Dendritic cell treated with granulocyte-macrophage colony-stimulating factor and Interleukin-4, amounts not matched to agents 40 ng/mL and 50 ng/mL, for 4 days (primary cell): ENCODE results near the gene PLEKHG4.

Experiments used
- H3K27ac Mint-ChIP-seq: one replicate; pipeline ENCODE4 v1.8.0; 2022; ENCODE audit warnings: mild to moderate bottlenecking, mixed read lengths
- H3K27me3 Mint-ChIP-seq: one replicate; pipeline ENCODE4 v1.8.0; 2022; ENCODE audit warnings: mild to moderate bottlenecking, mixed read lengths
- H3K36me3 Mint-ChIP-seq: one replicate; pipeline ENCODE4 v1.8.0; 2022; ENCODE audit warnings: low read depth, mixed read lengths
- H3K4me1 Mint-ChIP-seq: one replicate; pipeline ENCODE4 v1.8.0; 2022; ENCODE audit warnings: low read depth, mixed read lengths
- H3K4me3 Mint-ChIP-seq: one replicate; pipeline ENCODE4 v1.8.0; 2022; ENCODE audit warnings: mild to moderate bottlenecking, moderate library complexity, mixed read lengths
- H3K9me3 Mint-ChIP-seq: one replicate; pipeline ENCODE4 v1.8.0; 2022; ENCODE audit warnings: mixed read lengths
- intact Hi-C: fragments of 100-400 bp; cut with micrococcal nuclease; formaldehyde crosslinking; loops from one replicate; pipeline ENCODE4 v1.15.0; 2022

The PLEKHG4 gene

GRCh38 chr16:67279296-67280089, at the start of gene PLEKHG4:
Gene PLEKHG4 (plus strand): TSS chr16:67279532. CDS start chr16:67280045, 513 bp downstream.
- peaks cover 5% of the 10 kb centered on the region for H3K27me3 Mint-ChIP-seq
- H3K27ac Mint-ChIP-seq = peak within 1 kb of the TSS; percentile 39
- peaks cover 8% of the 10 kb centered on the region for H3K36me3 Mint-ChIP-seq
- H3K4me1 Mint-ChIP-seq = peaks cover 20% of the 10 kb centered on the region
- H3K9me3 Mint-ChIP-seq = no peaks in the 10 kb centered on the region
- intact Hi-C loops = loop anchor here (5.0 kb wide), 1 partner anchor 113 kb away; the partner anchor contains the start of gene TPPP3
- H3K4me3 Mint-ChIP-seq = peak within 1 kb of the TSS; percentile 66

- H3K9me3 Mint-ChIP-seq = no peaks in the 10 kb centered on the region
- intact Hi-C loops = no loop called here
- H3K4me1 Mint-ChIP-seq = peaks cover 48% of the 10 kb centered on the region
- no peak overlapping the region for H3K27ac Mint-ChIP-seq
- peaks cover 94% of the 10 kb centered on the region for H3K36me3 Mint-ChIP-seq
- H3K4me3 Mint-ChIP-seq = no peak overlapping the region
- no peaks in the 10 kb centered on the region for H3K27me3 Mint-ChIP-seq
These were observed 49.2 kb upstream of the PLEKHG4 start for GRCh38 chr16:67229906-67230808.

GRCh38 chr16:67230809-67231660, 48.3 kb upstream of the PLEKHG4 start:
- intact Hi-C loops = no loop called here
- H3K36me3 Mint-ChIP-seq = peaks cover 100% of the 10 kb centered on the region
- H3K4me1 Mint-ChIP-seq = peaks cover 42% of the 10 kb centered on the region
- no peak overlapping the region for H3K27ac Mint-ChIP-seq
- no peak overlapping the region for H3K4me3 Mint-ChIP-seq
- no peaks in the 10 kb centered on the region for H3K27me3 Mint-ChIP-seq
- no peaks in the 10 kb centered on the region for H3K9me3 Mint-ChIP-seq

GRCh38 chr16:67233596-67233995, 45.7 kb upstream of the PLEKHG4 start:
- Mint-ChIP-seq H3K4me3 (no peak overlapping the region), H3K9me3 (no peaks in the 10 kb centered on the region), H3K27me3 (no peaks in the 10 kb centered on the region), H3K36me3 (peaks cover 100% of the 10 kb centered on the region), H3K4me1 (peaks cover 43% of the 10 kb centered on the region), H3K27ac (no peak overlapping the region)
- intact Hi-C loops = no loop called here

- H3K27ac Mint-ChIP-seq = no peak overlapping the region
- H3K4me1 Mint-ChIP-seq = peaks cover 43% of the 10 kb centered on the region
- H3K4me3 Mint-ChIP-seq = no peak overlapping the region
- H3K27me3 Mint-ChIP-seq = no peaks in the 10 kb centered on the region
- intact Hi-C loops = no loop called here
- no peaks in the 10 kb centered on the region for H3K9me3 Mint-ChIP-seq
- peaks cover 100% of the 10 kb centered on the region for H3K36me3 Mint-ChIP-seq
These were observed 45.1 kb upstream of the PLEKHG4 start for GRCh38 chr16:67234180-67234597.

- no peak overlapping the region for H3K4me3 Mint-ChIP-seq
- peak overlapping the region; percentile 60 for H3K27ac Mint-ChIP-seq
- intact Hi-C loops = no loop called here
These were observed 43.3 kb upstream of the PLEKHG4 start for GRCh38 chr16:67235816-67236562.

GRCh38 chr16:67236563-67237395, 42.6 kb upstream of the PLEKHG4 start:
- Mint-ChIP-seq H3K4me1 (peaks cover 57% of the 10 kb centered on the region), H3K36me3 (peaks cover 83% of the 10 kb centered on the region), H3K9me3 (no peaks in the 10 kb centered on the region), H3K4me3 (no peak overlapping the region), H3K27ac (peak overlapping the region; percentile 60), H3K27me3 (no peaks in the 10 kb centered on the region)
- intact Hi-C loops = no loop called here

More at GRCh38 chr16:67235816-67236562, 43.3 kb upstream of the PLEKHG4 start:
- Mint-ChIP-seq H3K27me3 (no peaks in the 10 kb centered on the region), H3K9me3 (no peaks in the 10 kb centered on the region), H3K36me3 (peaks cover 91% of the 10 kb centered on the region), H3K4me1 (peaks cover 49% of the 10 kb centered on the region)

- Mint-ChIP-seq H3K9me3 (no peaks in the 10 kb centered on the region), H3K27ac (peak overlapping the region; percentile 18), H3K4me3 (no peak overlapping the region), H3K36me3 (peaks cover 75% of the 10 kb centered on the region), H3K4me1 (peaks cover 65% of the 10 kb centered on the region), H3K27me3 (no peaks in the 10 kb centered on the region)
- intact Hi-C loops = no loop called here
These were observed 41.7 kb upstream of the PLEKHG4 start for GRCh38 chr16:67237396-67238277.

GRCh38 chr16:67238278-67238575, 41.1 kb upstream of the PLEKHG4 start:
- Mint-ChIP-seq H3K36me3 (peaks cover 69% of the 10 kb centered on the region), H3K27ac (no peak overlapping the region), H3K27me3 (no peaks in the 10 kb centered on the region), H3K4me1 (peaks cover 70% of the 10 kb centered on the region), H3K9me3 (no peaks in the 10 kb centered on the region), H3K4me3 (no peak overlapping the region)
- intact Hi-C loops = no loop called here

- H3K4me3 Mint-ChIP-seq = no peak overlapping the region
- no peaks in the 10 kb centered on the region for H3K27me3 Mint-ChIP-seq
- no peaks in the 10 kb centered on the region for H3K9me3 Mint-ChIP-seq
- H3K4me1 Mint-ChIP-seq = peaks cover 77% of the 10 kb centered on the region
- H3K27ac Mint-ChIP-seq = peak overlapping the region; percentile 16
- peaks cover 62% of the 10 kb centered on the region for H3K36me3 Mint-ChIP-seq
- intact Hi-C loops = no loop called here
These were observed 40.4 kb upstream of the PLEKHG4 start for GRCh38 chr16:67238806-67239470.

GRCh38 chr16:67240506-67240905, 38.8 kb upstream of the PLEKHG4 start:
- peaks cover 46% of the 10 kb centered on the region for H3K36me3 Mint-ChIP-seq
- H3K4me1 Mint-ChIP-seq = peaks cover 92% of the 10 kb centered on the region
- no peak overlapping the region for H3K4me3 Mint-ChIP-seq
- H3K27me3 Mint-ChIP-seq = no peaks in the 10 kb centered on the region
- peak overlapping the region; percentile 85 for H3K27ac Mint-ChIP-seq
- intact Hi-C loops = loop anchor here (5.0 kb wide), 1 partner anchor 43 kb away; the partner anchor contains the start of gene ELMO3
- no peaks in the 10 kb centered on the region for H3K9me3 Mint-ChIP-seq
